SK-N-DZ (cell line): ENCODE measurements around the gene ALDH1L1.

ENCODE experiments used
- DNase-seq: peaks from one replicate; pipeline ENCODE4 v3.0.0-alpha.2; 2015; ENCODE audit warnings: low spot score
- small RNA-seq, 2 experiments: library from RNA; depleted of rRNA; stranded (forward); fragments of <200 nt; gene quantifications; one replicate each; pipeline ENCODE3, GENCODE V24; 2014

ALDH1L1 gene

DNA sequence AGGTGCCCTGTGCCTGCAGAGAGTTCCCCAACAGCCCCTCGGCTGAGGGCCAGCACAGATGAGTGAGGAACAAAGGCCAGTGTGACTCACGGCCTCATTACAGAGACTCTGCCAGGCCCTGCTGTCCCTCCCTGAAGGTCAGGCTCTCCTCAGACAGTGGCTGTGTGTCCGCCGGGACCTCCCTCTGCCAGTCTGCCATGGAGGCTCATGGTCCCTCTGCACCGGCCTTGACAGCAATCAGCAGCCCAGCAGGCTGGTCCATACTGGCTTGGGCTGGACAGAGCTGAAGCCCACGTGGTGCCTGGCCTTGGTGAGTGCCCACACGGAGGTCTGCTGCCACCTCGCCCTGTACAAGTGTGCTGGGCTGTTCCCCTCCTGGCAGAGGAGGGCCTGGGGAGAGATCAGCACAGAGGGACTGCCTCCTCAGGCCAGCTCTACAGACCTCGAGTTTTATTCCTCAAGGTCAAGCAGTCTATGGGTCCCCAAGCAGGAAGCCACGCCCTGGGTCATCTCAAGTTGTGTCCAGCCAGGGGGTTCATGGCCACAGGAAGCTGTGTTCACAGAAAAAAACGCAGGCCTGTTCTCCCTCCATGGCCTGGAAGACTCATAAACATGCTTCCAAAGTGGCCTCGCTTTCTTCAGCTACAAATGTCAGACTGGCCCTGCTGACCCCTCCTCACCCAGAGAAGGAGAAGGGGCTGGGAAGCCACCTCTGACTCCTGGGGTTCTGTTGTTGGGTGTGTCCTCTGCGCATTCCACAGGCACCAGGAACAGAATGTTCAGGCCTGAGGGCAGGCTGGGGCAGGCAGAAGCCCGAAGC lies 123.5 kb downstream of the ALDH1L1 start:
- no peak for DNase-seq

DNA sequence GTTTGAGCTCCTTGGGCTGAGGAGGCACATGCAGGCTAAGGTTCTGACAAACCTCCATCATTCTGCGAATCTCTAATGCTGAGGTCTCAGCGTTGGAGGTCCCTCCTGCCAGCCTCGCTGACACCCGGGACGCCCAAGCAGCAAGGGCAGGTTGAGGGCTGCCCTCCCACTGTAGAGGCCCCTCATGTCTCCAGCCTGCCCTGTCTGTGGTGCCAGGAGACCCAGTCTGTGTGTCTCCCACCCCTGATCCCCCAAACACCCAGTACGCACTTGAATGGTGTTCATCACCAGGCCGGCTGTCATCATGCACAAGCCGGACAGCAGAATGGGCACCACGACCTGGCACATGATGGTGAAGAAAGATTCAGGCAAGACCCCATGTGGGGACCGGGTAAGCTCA lies 124.3 kb downstream of the ALDH1L1 start:
- no peak for DNase-seq

DNA sequence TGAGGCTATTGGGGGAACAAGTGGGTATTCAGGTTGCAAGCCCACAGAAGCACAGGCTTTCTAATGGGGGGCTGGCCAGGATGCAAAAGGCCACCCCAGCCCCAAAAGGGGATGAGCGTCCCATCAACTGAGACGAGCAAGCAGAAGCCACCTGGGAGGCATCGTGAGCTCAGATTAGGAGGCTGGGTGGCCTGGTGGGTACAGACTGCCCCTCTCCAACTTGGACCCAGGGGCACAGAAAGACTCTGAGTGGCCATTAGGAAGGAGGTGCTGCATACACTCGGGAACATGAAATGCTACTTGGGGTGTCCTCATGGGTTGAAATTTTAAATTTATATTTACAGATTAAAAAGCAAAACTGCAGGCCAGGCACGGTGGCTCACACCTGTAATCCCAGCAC lies 125.5 kb downstream of the ALDH1L1 start:
- DNase-seq = no peak

DNA sequence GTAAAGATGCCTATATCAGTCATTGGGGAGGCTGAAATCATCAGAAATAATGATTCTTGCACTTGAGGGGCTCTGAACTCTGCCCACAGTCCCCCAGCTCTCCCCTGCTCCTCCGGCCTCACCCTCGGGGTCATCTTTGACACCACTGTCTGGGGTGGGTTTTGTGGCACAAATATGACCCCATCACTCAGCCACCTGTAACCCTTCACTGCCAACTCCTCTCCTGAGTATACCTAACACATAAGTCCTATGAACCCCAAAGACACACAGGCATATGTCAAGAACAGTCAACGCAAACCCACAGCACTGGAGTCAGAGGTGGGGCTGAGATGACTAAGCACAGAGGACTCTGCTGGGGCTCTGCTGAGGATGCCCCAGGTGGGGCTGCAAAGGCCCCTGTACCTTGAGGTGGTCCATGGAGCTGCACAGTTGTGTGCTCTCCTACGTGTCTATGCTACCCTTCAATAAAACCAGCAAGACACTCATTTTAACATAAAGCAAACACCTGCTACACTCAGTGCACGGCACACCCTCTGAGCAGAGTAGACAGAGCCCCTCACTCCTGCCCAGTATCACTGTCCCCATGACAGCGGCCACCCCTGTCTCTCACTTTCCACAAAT lies 126.3 kb downstream of the ALDH1L1 start:
- no peak for DNase-seq

Small RNAs within 50 kb of the gene (small RNA-seq; reads per million reads assigned to genes)
- gene RNU1-30P = 0.26 to 0.71 reads per million in 2 experiments
